GM23338 (cell line): ENCODE measurements around the gene DOP1B. TPM values are rescaled to one million over a fixed set of nuclear protein-coding genes. Genes with fewer than 3 reads are reported as not detected.

Experiments used
- ATAC-seq: fragments of 200-7000 bp; cut with Tn5 transposase; 3 replicates; pipeline ENCODE4 v1.9.1; 2020
- DNase-seq: peaks from one replicate; pipeline ENCODE4 v3.0.0-alpha.2; 2015; ENCODE audit warnings: low spot score
- H2AFZ ChIP-seq: fragments of 200-600 bp; sonication (generic); 2 replicates; pipeline ENCODE4 v1.8.0; 2016; ENCODE audit warnings: antibody characterized with exemption, mild to moderate bottlenecking, moderate library complexity
- H3F3A ChIP-seq: fragments of 200-600 bp; sonication (generic); replicated peaks from 2 replicates; pipeline ENCODE4 v1.8.0; 2017; ENCODE audit warnings: antibody characterized with exemption, mixed run types, low read depth
- H3K27ac ChIP-seq: fragments of 200-600 bp; sonication (generic); 2 replicates; pipeline ENCODE4 v1.6.1; 2016; ENCODE audit warnings: low read depth
- H3K27me3 ChIP-seq: fragments of 200-600 bp; sonication (generic); 2 replicates; pipeline ENCODE4 v1.8.0; 2016; ENCODE audit warnings: mild to moderate bottlenecking, mixed run types, moderate library complexity; ENCODE audit not compliant: insufficient read depth
- H3K36me3 ChIP-seq: fragments of 200-600 bp; sonication (generic); 2 replicates; pipeline ENCODE4 v1.8.0; 2016; ENCODE audit warnings: mild to moderate bottlenecking; ENCODE audit not compliant: insufficient read depth
- H3K4me1 ChIP-seq: fragments of 200-600 bp; sonication (generic); 2 replicates; pipeline ENCODE4 v1.8.0; 2016; ENCODE audit warnings: mild to moderate bottlenecking, moderate library complexity; ENCODE audit not compliant: insufficient read depth
- H3K4me2 ChIP-seq: fragments of 200-600 bp; sonication (generic); 2 replicates; pipeline ENCODE4 v1.7.1; 2017; ENCODE audit warnings: mixed run types
- H3K4me3 ChIP-seq: fragments of 200-600 bp; sonication (generic); 2 replicates; pipeline ENCODE4 v1.6.1; 2016; ENCODE audit warnings: mixed run types
- H3K79me2 ChIP-seq: fragments of 200-600 bp; sonication (generic); replicated peaks from 2 replicates; pipeline ENCODE4 v1.8.0; 2017; ENCODE audit warnings: mild to moderate bottlenecking; ENCODE audit not compliant: insufficient read depth
- H3K9me2 ChIP-seq: fragments of 200-600 bp; sonication (generic); 2 replicates; pipeline ENCODE4 v1.8.0; 2017; ENCODE audit not compliant: insufficient read depth
- H4K20me1 ChIP-seq: fragments of 200-600 bp; sonication (generic); replicated peaks from 2 replicates; pipeline ENCODE4 v1.8.0; 2017; ENCODE audit warnings: mild to moderate bottlenecking; ENCODE audit not compliant: insufficient read depth
- H3K27ac Mint-ChIP-seq: 2 replicates; pipeline ENCODE4 v1.8.0; 2020; ENCODE audit warnings: inconsistent platforms, mild to moderate bottlenecking, moderate library complexity, mixed read lengths
- H3K27me3 Mint-ChIP-seq: 3 replicates; pipeline ENCODE4 v1.8.0; 2022; ENCODE audit warnings: low read depth, mild to moderate bottlenecking, moderate library complexity, mixed read lengths, inconsistent platforms; ENCODE audit not compliant: insufficient read depth, poor library complexity
- H3K36me3 Mint-ChIP-seq: 3 replicates; pipeline ENCODE4 v1.8.0; 2021; ENCODE audit warnings: low read depth, mild to moderate bottlenecking, inconsistent platforms, moderate library complexity, mixed read lengths
- H3K4me1 Mint-ChIP-seq: 3 replicates; pipeline ENCODE4 v1.8.0; 2020; ENCODE audit warnings: mild to moderate bottlenecking, inconsistent platforms, mixed read lengths
- H3K4me3 Mint-ChIP-seq: 3 replicates; pipeline ENCODE4 v1.8.0; 2021; ENCODE audit warnings: moderate library complexity, mild to moderate bottlenecking, inconsistent platforms, mixed read lengths
- H3K9me3 Mint-ChIP-seq: 3 replicates; pipeline ENCODE4 v1.8.0; 2020; ENCODE audit warnings: moderate library complexity, mild to moderate bottlenecking, inconsistent platforms, mixed read lengths
- CREB1 ChIP-seq: fragments of 250-450 bp; sonication (Bioruptor Pico); IDR thresholded peaks from 2 replicates; pipeline ENCODE4 v1.5.0; 2020; ENCODE audit warnings: low read depth, mild to moderate bottlenecking, moderate library complexity
- ETS1 ChIP-seq: IDR thresholded peaks from 2 replicates; pipeline ENCODE4 v1.6.1; 2016; ENCODE audit warnings: antibody characterized with exemption
- EZH2 ChIP-seq: fragments of 200-600 bp; sonication (generic); IDR thresholded peaks from one replicate; pipeline ENCODE4 v1.8.0; 2017; ENCODE audit warnings: antibody characterized with exemption, mild to moderate bottlenecking, low read depth; ENCODE audit not compliant: unreplicated experiment
- JUNB ChIP-seq: IDR thresholded peaks from one replicate; pipeline ENCODE4 v1.6.1; 2016; ENCODE audit warnings: antibody characterized with exemption; ENCODE audit not compliant: unreplicated experiment
- NANOG ChIP-seq: IDR thresholded peaks from 2 replicates; pipeline ENCODE4 v1.6.1; 2016; ENCODE audit warnings: antibody characterized with exemption, borderline replicate concordance
- POLR2AphosphoS5 ChIP-seq: IDR thresholded peaks from 2 replicates; pipeline ENCODE4 v1.6.1; 2016; ENCODE audit warnings: antibody characterized with exemption, low read depth
- STAT1 ChIP-seq: IDR thresholded peaks from one replicate; pipeline ENCODE4 v1.6.1; 2016; ENCODE audit warnings: antibody characterized with exemption; ENCODE audit not compliant: unreplicated experiment
- ZNF114 ChIP-seq: fragments of 250-450 bp; sonication (Bioruptor Pico); IDR thresholded peaks from 2 replicates; pipeline ENCODE4 v1.5.0; 2020; ENCODE audit warnings: mild to moderate bottlenecking, moderate library complexity
- ZNF331 ChIP-seq: fragments of 250-450 bp; sonication (Bioruptor Pico); IDR thresholded peaks from 2 replicates; pipeline ENCODE4 v1.5.0; 2020; ENCODE audit warnings: low read depth, mild to moderate bottlenecking, moderate library complexity
- polyA plus RNA-seq: library from polyadenylated mRNA; unstranded; fragments of >200 nt; fragmentation: Nextera tagmentation; extraction: Ambion mirVana; gene quantifications from 2 replicates; pipeline ENCODE4 v1.2.1, GENCODE V29; 2016
- total RNA-seq: library from RNA; depleted of rRNA; stranded (reverse); fragments of >200 nt; shearing (Covaris generic); gene quantifications from 2 replicates; pipeline ENCODE4 v1.2.3, GENCODE V29; 2014
- TF ChIP-seq, protein P1 (sequence below): fragments of 250-450 bp; sonication (Bioruptor Pico); IDR thresholded peaks from 2 replicates; pipeline ENCODE4 v1.5.0; 2020; ENCODE audit warnings: mild to moderate bottlenecking, moderate library complexity
- TF ChIP-seq, protein P2 (sequence below), 2 experiments: fragments of 200-600 bp in 1 of 2; sonication (generic) in 1 of 2; conservative IDR thresholded peaks; 2 replicates each; pipeline versions ENCODE4 v1.5.1 to v1.6.1; 2016 to 2017; ENCODE audit warnings: antibody characterized with exemption in 2 of 2, low read depth in 2 of 2, mild to moderate bottlenecking in 2 of 2, moderate library complexity in 1 of 2
- TF ChIP-seq, protein P3 (sequence below): IDR thresholded peaks from one replicate; pipeline ENCODE4 v1.6.1; 2018; ENCODE audit warnings: antibody characterized with exemption; ENCODE audit not compliant: unreplicated experiment

The DOP1B gene
- total and polyA plus RNA-seq, 2 experiments from 2014 or later = 4.9 to 18.0 TPM

- Histone ChIP-seq H3K9me2 (no peaks in the 10 kb centered on the region), H2AFZ (peak overlapping the region; percentile 94), H3K4me1 (peaks cover 14% of the 10 kb centered on the region), H3K36me3 (no peaks in the 10 kb centered on the region), H3K27me3 (peaks cover 17% of the 10 kb centered on the region), H3K4me3 (no peak overlapping the region), H4K20me1 (no peaks in the 10 kb centered on the region), H3K79me2 (no peaks in the 10 kb centered on the region), H3F3A (peaks cover 7% of the 10 kb centered on the region; the same call in 1 of the 2 replicates), H3K27ac (no peak overlapping the region), H3K4me2 (no peak overlapping the region)
- TF ChIP-seq NANOG = no peak
- no peak for TF ChIP-seq STAT1
- no peak for TF ChIP-seq JUNB
- no peak for TF ChIP-seq POLR2AphosphoS5
- no peak for TF ChIP-seq ETS1
- TF ChIP-seq EZH2 = no peak
- TF ChIP-seq, protein P1, sequence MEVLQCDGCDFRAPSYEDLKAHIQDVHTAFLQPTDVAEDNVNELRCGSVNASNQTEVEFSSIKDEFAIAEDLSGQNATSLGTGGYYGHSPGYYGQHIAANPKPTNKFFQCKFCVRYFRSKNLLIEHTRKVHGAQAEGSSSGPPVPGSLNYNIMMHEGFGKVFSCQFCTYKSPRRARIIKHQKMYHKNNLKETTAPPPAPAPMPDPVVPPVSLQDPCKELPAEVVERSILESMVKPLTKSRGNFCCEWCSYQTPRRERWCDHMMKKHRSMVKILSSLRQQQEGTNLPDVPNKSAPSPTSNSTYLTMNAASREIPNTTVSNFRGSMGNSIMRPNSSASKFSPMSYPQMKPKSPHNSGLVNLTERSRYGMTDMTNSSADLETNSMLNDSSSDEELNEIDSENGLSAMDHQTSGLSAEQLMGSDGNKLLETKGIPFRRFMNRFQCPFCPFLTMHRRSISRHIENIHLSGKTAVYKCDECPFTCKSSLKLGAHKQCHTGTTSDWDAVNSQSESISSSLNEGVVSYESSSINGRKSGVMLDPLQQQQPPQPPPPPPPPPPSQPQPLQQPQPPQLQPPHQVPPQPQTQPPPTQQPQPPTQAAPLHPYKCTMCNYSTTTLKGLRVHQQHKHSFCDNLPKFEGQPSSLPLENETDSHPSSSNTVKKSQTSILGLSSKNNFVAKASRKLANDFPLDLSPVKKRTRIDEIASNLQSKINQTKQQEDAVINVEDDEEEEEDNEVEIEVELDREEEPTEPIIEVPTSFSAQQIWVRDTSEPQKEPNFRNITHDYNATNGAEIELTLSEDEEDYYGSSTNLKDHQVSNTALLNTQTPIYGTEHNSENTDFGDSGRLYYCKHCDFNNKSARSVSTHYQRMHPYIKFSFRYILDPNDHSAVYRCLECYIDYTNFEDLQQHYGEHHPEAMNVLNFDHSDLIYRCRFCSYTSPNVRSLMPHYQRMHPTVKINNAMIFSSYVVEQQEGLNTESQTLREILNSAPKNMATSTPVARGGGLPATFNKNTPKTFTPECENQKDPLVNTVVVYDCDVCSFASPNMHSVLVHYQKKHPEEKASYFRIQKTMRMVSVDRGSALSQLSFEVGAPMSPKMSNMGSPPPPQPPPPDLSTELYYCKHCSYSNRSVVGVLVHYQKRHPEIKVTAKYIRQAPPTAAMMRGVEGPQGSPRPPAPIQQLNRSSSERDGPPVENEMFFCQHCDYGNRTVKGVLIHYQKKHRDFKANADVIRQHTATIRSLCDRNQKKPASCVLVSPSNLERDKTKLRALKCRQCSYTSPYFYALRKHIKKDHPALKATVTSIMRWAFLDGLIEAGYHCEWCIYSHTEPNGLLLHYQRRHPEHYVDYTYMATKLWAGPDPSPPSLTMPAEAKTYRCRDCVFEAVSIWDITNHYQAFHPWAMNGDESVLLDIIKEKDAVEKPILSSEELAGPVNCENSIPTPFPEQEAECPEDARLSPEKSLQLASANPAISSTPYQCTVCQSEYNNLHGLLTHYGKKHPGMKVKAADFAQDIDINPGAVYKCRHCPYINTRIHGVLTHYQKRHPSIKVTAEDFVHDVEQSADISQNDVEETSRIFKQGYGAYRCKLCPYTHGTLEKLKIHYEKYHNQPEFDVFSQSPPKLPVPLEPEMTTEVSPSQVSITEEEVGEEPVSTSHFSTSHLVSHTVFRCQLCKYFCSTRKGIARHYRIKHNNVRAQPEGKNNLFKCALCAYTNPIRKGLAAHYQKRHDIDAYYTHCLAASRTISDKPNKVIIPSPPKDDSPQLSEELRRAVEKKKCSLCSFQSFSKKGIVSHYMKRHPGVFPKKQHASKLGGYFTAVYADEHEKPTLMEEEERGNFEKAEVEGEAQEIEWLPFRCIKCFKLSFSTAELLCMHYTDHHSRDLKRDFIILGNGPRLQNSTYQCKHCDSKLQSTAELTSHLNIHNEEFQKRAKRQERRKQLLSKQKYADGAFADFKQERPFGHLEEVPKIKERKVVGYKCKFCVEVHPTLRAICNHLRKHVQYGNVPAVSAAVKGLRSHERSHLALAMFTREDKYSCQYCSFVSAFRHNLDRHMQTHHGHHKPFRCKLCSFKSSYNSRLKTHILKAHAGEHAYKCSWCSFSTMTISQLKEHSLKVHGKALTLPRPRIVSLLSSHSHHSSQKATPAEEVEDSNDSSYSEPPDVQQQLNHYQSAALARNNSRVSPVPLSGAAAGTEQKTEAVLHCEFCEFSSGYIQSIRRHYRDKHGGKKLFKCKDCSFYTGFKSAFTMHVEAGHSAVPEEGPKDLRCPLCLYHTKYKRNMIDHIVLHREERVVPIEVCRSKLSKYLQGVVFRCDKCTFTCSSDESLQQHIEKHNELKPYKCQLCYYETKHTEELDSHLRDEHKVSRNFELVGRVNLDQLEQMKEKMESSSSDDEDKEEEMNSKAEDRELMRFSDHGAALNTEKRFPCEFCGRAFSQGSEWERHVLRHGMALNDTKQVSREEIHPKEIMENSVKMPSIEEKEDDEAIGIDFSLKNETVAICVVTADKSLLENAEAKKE (CRISPR knock-in tag) = no peak
- TF ChIP-seq CREB1 (CRISPR knock-in tag) = no peak
- TF ChIP-seq, protein P2, sequence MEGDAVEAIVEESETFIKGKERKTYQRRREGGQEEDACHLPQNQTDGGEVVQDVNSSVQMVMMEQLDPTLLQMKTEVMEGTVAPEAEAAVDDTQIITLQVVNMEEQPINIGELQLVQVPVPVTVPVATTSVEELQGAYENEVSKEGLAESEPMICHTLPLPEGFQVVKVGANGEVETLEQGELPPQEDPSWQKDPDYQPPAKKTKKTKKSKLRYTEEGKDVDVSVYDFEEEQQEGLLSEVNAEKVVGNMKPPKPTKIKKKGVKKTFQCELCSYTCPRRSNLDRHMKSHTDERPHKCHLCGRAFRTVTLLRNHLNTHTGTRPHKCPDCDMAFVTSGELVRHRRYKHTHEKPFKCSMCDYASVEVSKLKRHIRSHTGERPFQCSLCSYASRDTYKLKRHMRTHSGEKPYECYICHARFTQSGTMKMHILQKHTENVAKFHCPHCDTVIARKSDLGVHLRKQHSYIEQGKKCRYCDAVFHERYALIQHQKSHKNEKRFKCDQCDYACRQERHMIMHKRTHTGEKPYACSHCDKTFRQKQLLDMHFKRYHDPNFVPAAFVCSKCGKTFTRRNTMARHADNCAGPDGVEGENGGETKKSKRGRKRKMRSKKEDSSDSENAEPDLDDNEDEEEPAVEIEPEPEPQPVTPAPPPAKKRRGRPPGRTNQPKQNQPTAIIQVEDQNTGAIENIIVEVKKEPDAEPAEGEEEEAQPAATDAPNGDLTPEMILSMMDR (conservative IDR thresholded peaks at IDR 0.05; ENCODE audit: low read depth in 2 of 2) = no peak
- no peak for TF ChIP-seq ZNF114 (CRISPR knock-in tag)
- TF ChIP-seq ZNF331 = no peak
- TF ChIP-seq, protein P3, sequence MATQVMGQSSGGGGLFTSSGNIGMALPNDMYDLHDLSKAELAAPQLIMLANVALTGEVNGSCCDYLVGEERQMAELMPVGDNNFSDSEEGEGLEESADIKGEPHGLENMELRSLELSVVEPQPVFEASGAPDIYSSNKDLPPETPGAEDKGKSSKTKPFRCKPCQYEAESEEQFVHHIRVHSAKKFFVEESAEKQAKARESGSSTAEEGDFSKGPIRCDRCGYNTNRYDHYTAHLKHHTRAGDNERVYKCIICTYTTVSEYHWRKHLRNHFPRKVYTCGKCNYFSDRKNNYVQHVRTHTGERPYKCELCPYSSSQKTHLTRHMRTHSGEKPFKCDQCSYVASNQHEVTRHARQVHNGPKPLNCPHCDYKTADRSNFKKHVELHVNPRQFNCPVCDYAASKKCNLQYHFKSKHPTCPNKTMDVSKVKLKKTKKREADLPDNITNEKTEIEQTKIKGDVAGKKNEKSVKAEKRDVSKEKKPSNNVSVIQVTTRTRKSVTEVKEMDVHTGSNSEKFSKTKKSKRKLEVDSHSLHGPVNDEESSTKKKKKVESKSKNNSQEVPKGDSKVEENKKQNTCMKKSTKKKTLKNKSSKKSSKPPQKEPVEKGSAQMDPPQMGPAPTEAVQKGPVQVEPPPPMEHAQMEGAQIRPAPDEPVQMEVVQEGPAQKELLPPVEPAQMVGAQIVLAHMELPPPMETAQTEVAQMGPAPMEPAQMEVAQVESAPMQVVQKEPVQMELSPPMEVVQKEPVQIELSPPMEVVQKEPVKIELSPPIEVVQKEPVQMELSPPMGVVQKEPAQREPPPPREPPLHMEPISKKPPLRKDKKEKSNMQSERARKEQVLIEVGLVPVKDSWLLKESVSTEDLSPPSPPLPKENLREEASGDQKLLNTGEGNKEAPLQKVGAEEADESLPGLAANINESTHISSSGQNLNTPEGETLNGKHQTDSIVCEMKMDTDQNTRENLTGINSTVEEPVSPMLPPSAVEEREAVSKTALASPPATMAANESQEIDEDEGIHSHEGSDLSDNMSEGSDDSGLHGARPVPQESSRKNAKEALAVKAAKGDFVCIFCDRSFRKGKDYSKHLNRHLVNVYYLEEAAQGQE = no peak
- peaks cover 12% of the 10 kb centered on the region for H3K27me3 Mint-ChIP-seq
- H3K4me1 Mint-ChIP-seq = peaks cover 26% of the 10 kb centered on the region
- H3K9me3 Mint-ChIP-seq = no peaks in the 10 kb centered on the region
- DNase-seq (no peak), ATAC-seq (no peak)
- H3K27ac Mint-ChIP-seq = no peak overlapping the region
- H3K36me3 Mint-ChIP-seq = no peaks in the 10 kb centered on the region; the same call in 2 of the 3 replicates
- no peak overlapping the region for H3K4me3 Mint-ChIP-seq
Measured at GRCh38 chr21:36127977-36128376, 28.6 kb upstream of the DOP1B start.
